HL-60 (cell line): ENCODE measurements around the gene KYNU.
"Not testable (repeated sequence)": the region's sequence is repeated elsewhere in the genome, so short reads cannot be mapped to it uniquely, and the experiment has no call there.

Experiments
- DNase-seq, 2 experiments: peaks; one replicate each; pipeline ENCODE4 v3.0.0-alpha.2; 2010 to 2020; ENCODE audit warnings: low read depth in 1 of 2, low spot score in 1 of 2
- H3K27ac ChIP-seq: fragments of 250-450 bp; sonication (Bioruptor Pico); replicated peaks from 2 replicates; pipeline ENCODE4 v1.5.1; 2020; ENCODE audit warnings: mild to moderate bottlenecking, moderate library complexity
- H3K27me3 ChIP-seq: fragments of 250-450 bp; sonication (Bioruptor Pico); 2 replicates; pipeline ENCODE4 v1.5.1; 2021; ENCODE audit warnings: mild to moderate bottlenecking, moderate library complexity; ENCODE audit not compliant: insufficient read depth, poor library complexity, severe bottlenecking
- H3K4me3 ChIP-seq: replicated peaks from 2 replicates; pipeline ENCODE4 v1.5.1; 2011; ENCODE audit warnings: mild to moderate bottlenecking, control low read depth, low read length; ENCODE audit not compliant: insufficient read depth
- GABPA ChIP-seq: IDR thresholded peaks from 2 replicates; pipeline ENCODE4 v1.6.1; 2012; ENCODE audit warnings: low read depth
- POLR2AphosphoS5 ChIP-seq: IDR thresholded peaks from 2 replicates; pipeline ENCODE4 v1.6.1; 2012; ENCODE audit warnings: low read depth
- SPI1 ChIP-seq: IDR thresholded peaks from 2 replicates; pipeline ENCODE4 v1.6.1; 2012; ENCODE audit warnings: low read depth, mild to moderate bottlenecking, borderline replicate concordance
- TF ChIP-seq, protein P1 (sequence below): IDR thresholded peaks from 2 replicates; pipeline ENCODE4 v1.6.1; 2012; ENCODE audit warnings: low read depth; ENCODE audit not compliant: insufficient replicate concordance
- TF ChIP-seq, protein P2 (sequence below): IDR thresholded peaks from one replicate; pipeline ENCODE4 v1.5.1; 2011; ENCODE audit warnings: low read length, control low read depth, inconsistent platforms; ENCODE audit not compliant: insufficient read depth

KYNU gene

DNA sequence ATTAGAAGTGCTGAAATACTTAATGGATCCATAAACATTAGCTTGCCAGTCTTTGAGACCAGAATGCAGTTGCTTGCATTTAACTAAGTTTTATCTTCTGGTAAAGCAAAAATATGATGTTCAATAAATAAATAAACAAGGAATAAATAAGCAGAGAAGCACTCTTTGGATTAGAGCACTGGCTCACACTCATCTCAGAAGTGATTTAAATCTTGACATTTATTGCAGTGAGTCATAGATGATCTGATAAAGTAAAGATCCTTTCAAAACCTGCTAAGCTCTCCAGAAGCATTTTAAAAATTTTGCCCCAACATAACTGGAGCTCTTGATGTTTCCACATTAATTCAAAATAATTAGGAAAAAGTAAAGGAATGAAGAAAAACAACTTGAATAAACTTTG lies 66.8 kb downstream of the KYNU start:
- Histone ChIP-seq H3K27ac (no peak overlapping the region), H3K4me3 (no peak overlapping the region), H3K27me3 (peaks cover 5% of the 10 kb centered on the region)
- no peak for DNase-seq
- TF ChIP-seq, protein P1, sequence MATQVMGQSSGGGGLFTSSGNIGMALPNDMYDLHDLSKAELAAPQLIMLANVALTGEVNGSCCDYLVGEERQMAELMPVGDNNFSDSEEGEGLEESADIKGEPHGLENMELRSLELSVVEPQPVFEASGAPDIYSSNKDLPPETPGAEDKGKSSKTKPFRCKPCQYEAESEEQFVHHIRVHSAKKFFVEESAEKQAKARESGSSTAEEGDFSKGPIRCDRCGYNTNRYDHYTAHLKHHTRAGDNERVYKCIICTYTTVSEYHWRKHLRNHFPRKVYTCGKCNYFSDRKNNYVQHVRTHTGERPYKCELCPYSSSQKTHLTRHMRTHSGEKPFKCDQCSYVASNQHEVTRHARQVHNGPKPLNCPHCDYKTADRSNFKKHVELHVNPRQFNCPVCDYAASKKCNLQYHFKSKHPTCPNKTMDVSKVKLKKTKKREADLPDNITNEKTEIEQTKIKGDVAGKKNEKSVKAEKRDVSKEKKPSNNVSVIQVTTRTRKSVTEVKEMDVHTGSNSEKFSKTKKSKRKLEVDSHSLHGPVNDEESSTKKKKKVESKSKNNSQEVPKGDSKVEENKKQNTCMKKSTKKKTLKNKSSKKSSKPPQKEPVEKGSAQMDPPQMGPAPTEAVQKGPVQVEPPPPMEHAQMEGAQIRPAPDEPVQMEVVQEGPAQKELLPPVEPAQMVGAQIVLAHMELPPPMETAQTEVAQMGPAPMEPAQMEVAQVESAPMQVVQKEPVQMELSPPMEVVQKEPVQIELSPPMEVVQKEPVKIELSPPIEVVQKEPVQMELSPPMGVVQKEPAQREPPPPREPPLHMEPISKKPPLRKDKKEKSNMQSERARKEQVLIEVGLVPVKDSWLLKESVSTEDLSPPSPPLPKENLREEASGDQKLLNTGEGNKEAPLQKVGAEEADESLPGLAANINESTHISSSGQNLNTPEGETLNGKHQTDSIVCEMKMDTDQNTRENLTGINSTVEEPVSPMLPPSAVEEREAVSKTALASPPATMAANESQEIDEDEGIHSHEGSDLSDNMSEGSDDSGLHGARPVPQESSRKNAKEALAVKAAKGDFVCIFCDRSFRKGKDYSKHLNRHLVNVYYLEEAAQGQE = no peak
- TF ChIP-seq GABPA (no peak), POLR2AphosphoS5 (no peak), SPI1 (no peak)
- TF ChIP-seq, protein P2, sequence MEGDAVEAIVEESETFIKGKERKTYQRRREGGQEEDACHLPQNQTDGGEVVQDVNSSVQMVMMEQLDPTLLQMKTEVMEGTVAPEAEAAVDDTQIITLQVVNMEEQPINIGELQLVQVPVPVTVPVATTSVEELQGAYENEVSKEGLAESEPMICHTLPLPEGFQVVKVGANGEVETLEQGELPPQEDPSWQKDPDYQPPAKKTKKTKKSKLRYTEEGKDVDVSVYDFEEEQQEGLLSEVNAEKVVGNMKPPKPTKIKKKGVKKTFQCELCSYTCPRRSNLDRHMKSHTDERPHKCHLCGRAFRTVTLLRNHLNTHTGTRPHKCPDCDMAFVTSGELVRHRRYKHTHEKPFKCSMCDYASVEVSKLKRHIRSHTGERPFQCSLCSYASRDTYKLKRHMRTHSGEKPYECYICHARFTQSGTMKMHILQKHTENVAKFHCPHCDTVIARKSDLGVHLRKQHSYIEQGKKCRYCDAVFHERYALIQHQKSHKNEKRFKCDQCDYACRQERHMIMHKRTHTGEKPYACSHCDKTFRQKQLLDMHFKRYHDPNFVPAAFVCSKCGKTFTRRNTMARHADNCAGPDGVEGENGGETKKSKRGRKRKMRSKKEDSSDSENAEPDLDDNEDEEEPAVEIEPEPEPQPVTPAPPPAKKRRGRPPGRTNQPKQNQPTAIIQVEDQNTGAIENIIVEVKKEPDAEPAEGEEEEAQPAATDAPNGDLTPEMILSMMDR = no peak

DNA sequence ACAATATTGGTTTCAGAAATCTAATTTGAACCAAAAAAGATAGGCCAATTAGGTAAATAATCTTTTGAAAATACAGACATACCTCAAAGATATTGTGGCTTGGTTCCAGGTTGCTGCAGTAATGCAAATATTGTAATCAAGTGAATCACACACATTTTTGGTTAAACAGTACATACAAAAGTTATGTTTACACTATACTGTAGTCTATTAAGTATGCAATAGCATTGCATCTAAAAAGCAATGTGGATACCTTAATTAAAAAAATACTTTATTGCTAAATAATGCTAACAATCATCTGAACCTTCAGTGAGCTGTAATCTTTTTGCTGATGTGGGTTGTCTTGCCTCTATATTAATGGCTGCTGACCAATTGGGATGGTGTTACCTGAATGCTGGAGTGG lies 67.3 kb downstream of the KYNU start:
- H3K27ac ChIP-seq = no peak overlapping the region
- no peak for DNase-seq
- no peak for TF ChIP-seq POLR2AphosphoS5
- TF ChIP-seq, protein P1 = no peak
- TF ChIP-seq GABPA = no peak
- TF ChIP-seq SPI1 = no peak
- TF ChIP-seq, protein P2 = no peak
- H3K4me3 ChIP-seq = no peak overlapping the region
- peaks cover 5% of the 10 kb centered on the region for H3K27me3 ChIP-seq

DNA sequence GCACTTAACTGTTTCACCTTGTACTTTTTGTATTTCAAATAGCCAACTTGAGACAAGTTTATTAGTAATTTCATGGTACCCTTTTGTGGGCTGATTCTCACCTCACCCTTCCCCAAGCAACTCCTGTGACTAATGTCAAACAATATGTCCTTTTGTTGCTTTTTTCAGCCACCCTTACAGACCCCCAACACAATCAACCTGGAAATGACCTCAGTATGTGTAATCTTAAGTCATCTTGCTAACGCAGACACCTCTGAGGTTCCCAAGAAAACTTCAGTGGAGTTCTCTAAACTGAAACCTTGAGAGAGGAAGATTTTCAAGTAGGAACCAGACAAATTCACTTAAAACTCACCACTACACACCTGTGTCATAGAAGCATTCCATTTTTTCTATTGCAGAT lies 69.5 kb downstream of the KYNU start:
- no peak for DNase-seq
- Histone ChIP-seq H3K27ac (no peak overlapping the region), H3K27me3 (peaks cover 5% of the 10 kb centered on the region), H3K4me3 (no peak overlapping the region)
- TF ChIP-seq POLR2AphosphoS5 (no peak), GABPA (no peak), SPI1 (no peak)
- TF ChIP-seq, protein P1 = no peak
- TF ChIP-seq, protein P2 = no peak

DNA sequence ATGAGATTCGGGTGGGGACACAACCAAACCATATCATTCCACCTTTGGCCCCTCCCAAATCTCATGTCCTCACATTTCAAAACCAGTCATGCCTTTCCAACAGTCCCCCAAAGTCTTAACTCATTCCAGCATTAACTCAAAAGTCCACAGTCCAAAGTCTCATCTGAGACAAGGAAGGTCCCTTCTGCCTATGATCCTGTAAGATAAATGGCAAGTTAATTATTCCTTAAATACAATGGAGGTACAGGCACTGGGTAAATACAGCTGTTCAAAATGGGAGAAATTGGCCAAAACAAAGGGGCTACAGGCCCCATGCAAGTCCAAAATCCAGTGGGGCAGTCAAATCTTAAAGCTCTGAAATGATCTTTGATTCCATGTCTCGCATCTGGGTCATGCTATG lies 71.3 kb downstream of the KYNU start:
- H3K4me3 ChIP-seq, H3K27ac ChIP-seq, H3K27me3 ChIP-seq, DNase-seq: not testable (repeated sequence)

DNA sequence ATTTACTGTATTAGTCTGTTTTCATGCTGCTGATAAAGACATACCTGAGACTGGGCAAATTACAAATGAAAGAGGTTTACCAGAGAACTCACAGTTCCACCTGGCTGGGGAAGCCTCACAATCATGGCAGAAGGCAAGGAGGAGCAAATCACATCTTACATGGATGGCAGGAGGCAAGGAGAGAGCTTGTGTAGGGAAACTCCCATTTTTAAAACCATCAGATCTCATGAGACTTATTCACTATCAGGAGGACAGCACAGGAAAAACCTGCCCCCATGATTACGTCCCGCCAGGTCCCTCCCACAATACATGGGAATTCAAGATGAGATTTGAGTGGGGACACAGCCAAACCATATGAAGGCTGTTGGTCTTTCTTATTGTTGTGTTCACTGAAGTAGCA lies 72.9 kb downstream of the KYNU start:
- H3K4me3 ChIP-seq, DNase-seq, H3K27ac ChIP-seq, H3K27me3 ChIP-seq: not testable (repeated sequence)
